Measurements from ENCODE around the gene SORCS2.

Gene SORCS2

DNA sequence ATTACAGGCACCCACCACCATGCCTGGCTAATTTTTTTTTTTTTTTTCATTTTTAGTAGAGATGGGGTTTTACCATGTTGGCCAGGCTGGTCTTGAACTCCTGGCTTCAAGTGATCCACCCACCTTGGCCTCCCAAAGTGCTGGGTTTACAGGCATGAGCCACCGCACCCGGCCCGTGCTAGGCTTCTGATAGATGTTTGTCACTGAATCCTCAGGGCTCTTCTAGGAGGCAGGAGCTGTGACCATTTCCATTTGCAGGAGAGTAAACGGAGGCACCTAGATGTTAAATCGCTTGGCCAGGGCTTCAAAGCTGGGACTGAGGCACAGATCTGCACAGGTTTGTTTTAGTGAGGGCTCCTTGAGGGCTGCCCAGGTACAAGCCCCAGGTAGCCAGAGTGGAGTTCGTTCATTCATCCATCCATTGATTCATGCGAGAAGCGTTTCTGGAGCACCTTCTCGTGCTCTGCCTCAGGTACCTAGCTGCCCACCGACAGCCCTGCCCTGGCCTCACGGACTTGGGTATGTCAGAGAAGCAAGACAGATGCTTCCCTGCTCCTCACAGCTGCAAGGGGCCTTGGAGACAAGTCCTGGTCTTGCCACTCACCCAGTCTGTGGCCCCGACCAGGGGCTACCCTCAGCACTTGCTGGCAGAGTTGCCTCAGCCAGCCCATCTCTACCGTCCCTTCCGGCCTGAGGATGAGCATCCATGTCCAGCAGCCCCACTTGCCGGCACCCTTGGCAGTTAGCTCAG is 136.0 kb downstream of the SORCS2 start:
- Histone ChIP-seq H3K4me1 (ENCODE audit: control insufficient read depth, insufficient read depth, low read length) (no peaks in the 10 kb centered on the region), H3K27ac (ENCODE audit: extremely low read depth, low read depth, low read length) (no peak overlapping the region), H3K4me3 (ENCODE audit: low read depth, low read length) (no peak overlapping the region), H3K9me3 (ENCODE audit: control insufficient read depth, insufficient read depth, low read depth, low read length) (no peaks in the 10 kb centered on the region), H3K36me3 (ENCODE audit: control insufficient read depth in 2 of 2, insufficient read depth in 1 of 2, low read length in 2 of 2) (no peaks in the 10 kb centered on the region)
- ChIA-PET CTCF (interaction anchor here (1.0 kb wide), 1 partner anchor 9 kb away, joined by 4 read pairs; no protein-coding TSS in a partner anchor), POLR2A (no interaction called here)
- TF ChIP-seq, protein P1, sequence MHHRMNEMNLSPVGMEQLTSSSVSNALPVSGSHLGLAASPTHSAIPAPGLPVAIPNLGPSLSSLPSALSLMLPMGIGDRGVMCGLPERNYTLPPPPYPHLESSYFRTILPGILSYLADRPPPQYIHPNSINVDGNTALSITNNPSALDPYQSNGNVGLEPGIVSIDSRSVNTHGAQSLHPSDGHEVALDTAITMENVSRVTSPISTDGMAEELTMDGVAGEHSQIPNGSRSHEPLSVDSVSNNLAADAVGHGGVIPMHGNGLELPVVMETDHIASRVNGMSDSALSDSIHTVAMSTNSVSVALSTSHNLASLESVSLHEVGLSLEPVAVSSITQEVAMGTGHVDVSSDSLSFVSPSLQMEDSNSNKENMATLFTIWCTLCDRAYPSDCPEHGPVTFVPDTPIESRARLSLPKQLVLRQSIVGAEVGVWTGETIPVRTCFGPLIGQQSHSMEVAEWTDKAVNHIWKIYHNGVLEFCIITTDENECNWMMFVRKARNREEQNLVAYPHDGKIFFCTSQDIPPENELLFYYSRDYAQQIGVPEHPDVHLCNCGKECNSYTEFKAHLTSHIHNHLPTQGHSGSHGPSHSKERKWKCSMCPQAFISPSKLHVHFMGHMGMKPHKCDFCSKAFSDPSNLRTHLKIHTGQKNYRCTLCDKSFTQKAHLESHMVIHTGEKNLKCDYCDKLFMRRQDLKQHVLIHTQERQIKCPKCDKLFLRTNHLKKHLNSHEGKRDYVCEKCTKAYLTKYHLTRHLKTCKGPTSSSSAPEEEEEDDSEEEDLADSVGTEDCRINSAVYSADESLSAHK (tag by site-specific recombination; IDR thresholded peaks at IDR 0.05) = no peak
- no peak for TF ChIP-seq WT1 (tag by site-specific recombination; IDR thresholded peaks at IDR 0.05)
- no peak for TF ChIP-seq ZNF266 (tag by site-specific recombination; IDR thresholded peaks at IDR 0.05; ENCODE audit: low read depth)
- TF ChIP-seq, protein P2, sequence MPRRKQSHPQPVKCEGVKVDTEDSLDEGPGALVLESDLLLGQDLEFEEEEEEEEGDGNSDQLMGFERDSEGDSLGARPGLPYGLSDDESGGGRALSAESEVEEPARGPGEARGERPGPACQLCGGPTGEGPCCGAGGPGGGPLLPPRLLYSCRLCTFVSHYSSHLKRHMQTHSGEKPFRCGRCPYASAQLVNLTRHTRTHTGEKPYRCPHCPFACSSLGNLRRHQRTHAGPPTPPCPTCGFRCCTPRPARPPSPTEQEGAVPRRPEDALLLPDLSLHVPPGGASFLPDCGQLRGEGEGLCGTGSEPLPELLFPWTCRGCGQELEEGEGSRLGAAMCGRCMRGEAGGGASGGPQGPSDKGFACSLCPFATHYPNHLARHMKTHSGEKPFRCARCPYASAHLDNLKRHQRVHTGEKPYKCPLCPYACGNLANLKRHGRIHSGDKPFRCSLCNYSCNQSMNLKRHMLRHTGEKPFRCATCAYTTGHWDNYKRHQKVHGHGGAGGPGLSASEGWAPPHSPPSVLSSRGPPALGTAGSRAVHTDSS (tag by site-specific recombination; IDR thresholded peaks at IDR 0.05) = no peak
- no peak for TF ChIP-seq ZNF292 (tag by site-specific recombination; IDR thresholded peaks at IDR 0.05; ENCODE audit: borderline replicate concordance, low read depth)
- TF ChIP-seq ZNF416 (tag by site-specific recombination; IDR thresholded peaks at IDR 0.05) = no peak
- no peak for TF ChIP-seq ZNF529 (tag by site-specific recombination; IDR thresholded peaks at IDR 0.05; ENCODE audit: insufficient replicate concordance)
- TF ChIP-seq OSR2 (tag by site-specific recombination; IDR thresholded peaks at IDR 0.05) = no peak
- TF ChIP-seq ZNF843 (tag by site-specific recombination; IDR thresholded peaks at IDR 0.05) = no peak
- no peak for TF ChIP-seq ZSCAN30 (tag by site-specific recombination; IDR thresholded peaks at IDR 0.05)
- TF ChIP-seq, protein P3, sequence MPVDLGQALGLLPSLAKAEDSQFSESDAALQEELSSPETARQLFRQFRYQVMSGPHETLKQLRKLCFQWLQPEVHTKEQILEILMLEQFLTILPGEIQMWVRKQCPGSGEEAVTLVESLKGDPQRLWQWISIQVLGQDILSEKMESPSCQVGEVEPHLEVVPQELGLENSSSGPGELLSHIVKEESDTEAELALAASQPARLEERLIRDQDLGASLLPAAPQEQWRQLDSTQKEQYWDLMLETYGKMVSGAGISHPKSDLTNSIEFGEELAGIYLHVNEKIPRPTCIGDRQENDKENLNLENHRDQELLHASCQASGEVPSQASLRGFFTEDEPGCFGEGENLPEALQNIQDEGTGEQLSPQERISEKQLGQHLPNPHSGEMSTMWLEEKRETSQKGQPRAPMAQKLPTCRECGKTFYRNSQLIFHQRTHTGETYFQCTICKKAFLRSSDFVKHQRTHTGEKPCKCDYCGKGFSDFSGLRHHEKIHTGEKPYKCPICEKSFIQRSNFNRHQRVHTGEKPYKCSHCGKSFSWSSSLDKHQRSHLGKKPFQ (tag by site-specific recombination; IDR thresholded peaks at IDR 0.05) = no peak
- TF ChIP-seq ZNF521 (tag by site-specific recombination; IDR thresholded peaks at IDR 0.05) = no peak
- TF ChIP-seq ZNF473 (tag by site-specific recombination; IDR thresholded peaks at IDR 0.05) = no peak
- TF ChIP-seq ZNF48 (tag by site-specific recombination; IDR thresholded peaks at IDR 0.05) = no peak
- TF ChIP-seq EGR2 (tag by site-specific recombination; IDR thresholded peaks at IDR 0.05; ENCODE audit: low read depth) = no peak
- no peak for TF ChIP-seq ZNF664 (tag by site-specific recombination; IDR thresholded peaks at IDR 0.05)
- TF ChIP-seq, protein P4, sequence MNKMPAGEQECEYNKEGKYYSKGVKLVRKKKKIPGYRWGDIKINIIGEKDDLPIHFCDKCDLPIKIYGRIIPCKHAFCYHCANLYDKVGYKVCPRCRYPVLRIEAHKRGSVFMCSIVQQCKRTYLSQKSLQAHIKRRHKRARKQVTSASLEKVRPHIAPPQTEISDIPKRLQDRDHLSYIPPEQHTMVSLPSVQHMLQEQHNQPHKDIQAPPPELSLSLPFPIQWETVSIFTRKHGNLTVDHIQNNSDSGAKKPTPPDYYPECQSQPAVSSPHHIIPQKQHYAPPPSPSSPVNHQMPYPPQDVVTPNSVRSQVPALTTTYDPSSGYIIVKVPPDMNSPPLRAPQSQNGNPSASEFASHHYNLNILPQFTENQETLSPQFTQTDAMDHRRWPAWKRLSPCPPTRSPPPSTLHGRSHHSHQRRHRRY (tag by site-specific recombination; IDR thresholded peaks at IDR 0.05) = no peak

DNA sequence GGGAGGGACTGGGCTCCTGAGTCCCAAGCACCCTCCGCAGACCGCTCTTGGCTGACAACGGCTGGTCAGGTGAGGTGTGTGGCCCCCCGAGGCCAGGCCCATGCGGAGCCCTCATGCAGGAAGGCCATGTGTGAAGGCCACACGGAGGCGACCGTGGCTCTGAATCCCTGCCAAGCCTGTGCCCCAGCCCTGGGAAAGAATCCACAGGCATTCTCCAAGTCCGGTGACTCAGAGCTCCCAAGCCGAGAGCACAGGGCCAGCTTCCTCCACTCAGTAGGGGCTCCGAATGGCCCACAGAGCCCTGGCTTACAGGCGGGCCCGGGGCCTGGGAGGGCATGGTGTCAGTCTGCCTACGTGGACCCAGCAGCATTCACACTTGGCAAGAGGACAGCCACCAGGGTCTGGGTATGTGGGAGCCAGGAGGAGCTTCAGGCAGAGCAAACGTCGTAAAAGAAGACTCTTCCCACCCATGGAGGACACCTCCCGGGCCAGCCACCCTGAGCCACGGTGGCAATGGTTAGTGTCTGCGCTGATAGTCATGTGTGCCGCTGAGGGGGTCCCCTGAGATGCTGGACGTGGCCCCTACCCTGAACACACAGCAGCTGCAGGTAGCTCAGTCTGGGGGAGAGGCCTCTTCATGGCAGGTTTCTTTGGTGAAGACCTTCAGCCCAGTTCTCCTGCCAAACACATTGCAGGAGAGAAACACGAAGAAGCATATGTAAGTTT is 136.7 kb downstream of the SORCS2 start:
- H3K9me3 ChIP-seq (ENCODE audit: control insufficient read depth, insufficient read depth, low read depth, low read length) = no peaks in the 10 kb centered on the region
- H3K4me1 ChIP-seq (ENCODE audit: control insufficient read depth, insufficient read depth, low read length) = no peaks in the 10 kb centered on the region
- no peak overlapping the region for H3K27ac ChIP-seq (ENCODE audit: extremely low read depth, low read depth, low read length)
- ChIA-PET POLR2A (no interaction called here), CTCF (interaction anchor here (0.6 to 1.0 kb wide), 2 partner anchors 8 to 702 kb away, joined by 4 read pairs; no protein-coding TSS in a partner anchor)
- H3K4me3 ChIP-seq (ENCODE audit: low read depth, low read length) = no peak overlapping the region
- no peaks in the 10 kb centered on the region for H3K36me3 ChIP-seq (ENCODE audit: control insufficient read depth in 2 of 2, insufficient read depth in 1 of 2, low read length in 2 of 2)
- no peak for TF ChIP-seq ZNF169 (tag by site-specific recombination; IDR thresholded peaks at IDR 0.05)
- TF ChIP-seq ZNF529 (tag by site-specific recombination; IDR thresholded peaks at IDR 0.05; ENCODE audit: insufficient replicate concordance) = no peak
- TF ChIP-seq ZNF335 (tag by site-specific recombination; conservative IDR thresholded peaks at IDR 0.05) = no peak
- no peak for TF ChIP-seq ZNF157 (tag by site-specific recombination; IDR thresholded peaks at IDR 0.05)
- TF ChIP-seq, protein P5, sequence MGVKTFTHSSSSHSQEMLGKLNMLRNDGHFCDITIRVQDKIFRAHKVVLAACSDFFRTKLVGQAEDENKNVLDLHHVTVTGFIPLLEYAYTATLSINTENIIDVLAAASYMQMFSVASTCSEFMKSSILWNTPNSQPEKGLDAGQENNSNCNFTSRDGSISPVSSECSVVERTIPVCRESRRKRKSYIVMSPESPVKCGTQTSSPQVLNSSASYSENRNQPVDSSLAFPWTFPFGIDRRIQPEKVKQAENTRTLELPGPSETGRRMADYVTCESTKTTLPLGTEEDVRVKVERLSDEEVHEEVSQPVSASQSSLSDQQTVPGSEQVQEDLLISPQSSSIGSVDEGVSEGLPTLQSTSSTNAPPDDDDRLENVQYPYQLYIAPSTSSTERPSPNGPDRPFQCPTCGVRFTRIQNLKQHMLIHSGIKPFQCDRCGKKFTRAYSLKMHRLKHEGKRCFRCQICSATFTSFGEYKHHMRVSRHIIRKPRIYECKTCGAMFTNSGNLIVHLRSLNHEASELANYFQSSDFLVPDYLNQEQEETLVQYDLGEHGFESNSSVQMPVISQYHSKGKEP (tag by site-specific recombination; IDR thresholded peaks at IDR 0.05) = no peak
- TF ChIP-seq, protein P6, sequence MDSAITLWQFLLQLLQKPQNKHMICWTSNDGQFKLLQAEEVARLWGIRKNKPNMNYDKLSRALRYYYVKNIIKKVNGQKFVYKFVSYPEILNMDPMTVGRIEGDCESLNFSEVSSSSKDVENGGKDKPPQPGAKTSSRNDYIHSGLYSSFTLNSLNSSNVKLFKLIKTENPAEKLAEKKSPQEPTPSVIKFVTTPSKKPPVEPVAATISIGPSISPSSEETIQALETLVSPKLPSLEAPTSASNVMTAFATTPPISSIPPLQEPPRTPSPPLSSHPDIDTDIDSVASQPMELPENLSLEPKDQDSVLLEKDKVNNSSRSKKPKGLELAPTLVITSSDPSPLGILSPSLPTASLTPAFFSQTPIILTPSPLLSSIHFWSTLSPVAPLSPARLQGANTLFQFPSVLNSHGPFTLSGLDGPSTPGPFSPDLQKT (IDR thresholded peaks at IDR 0.05; ENCODE audit: borderline replicate concordance, low read depth, low read length) = no peak
- TF ChIP-seq YY1 (tag by site-specific recombination; IDR thresholded peaks at IDR 0.05) = no peak
- peak; percentile 92 for TF ChIP-seq ZIC2 (tag by site-specific recombination; IDR thresholded peaks at IDR 0.05)
- no peak for TF ChIP-seq ZNF350 (tag by site-specific recombination; IDR thresholded peaks at IDR 0.05)

Data from HEK293 (cell line).